ENCODE measurements around the gene SOX11.

The SOX11 gene

DNA sequence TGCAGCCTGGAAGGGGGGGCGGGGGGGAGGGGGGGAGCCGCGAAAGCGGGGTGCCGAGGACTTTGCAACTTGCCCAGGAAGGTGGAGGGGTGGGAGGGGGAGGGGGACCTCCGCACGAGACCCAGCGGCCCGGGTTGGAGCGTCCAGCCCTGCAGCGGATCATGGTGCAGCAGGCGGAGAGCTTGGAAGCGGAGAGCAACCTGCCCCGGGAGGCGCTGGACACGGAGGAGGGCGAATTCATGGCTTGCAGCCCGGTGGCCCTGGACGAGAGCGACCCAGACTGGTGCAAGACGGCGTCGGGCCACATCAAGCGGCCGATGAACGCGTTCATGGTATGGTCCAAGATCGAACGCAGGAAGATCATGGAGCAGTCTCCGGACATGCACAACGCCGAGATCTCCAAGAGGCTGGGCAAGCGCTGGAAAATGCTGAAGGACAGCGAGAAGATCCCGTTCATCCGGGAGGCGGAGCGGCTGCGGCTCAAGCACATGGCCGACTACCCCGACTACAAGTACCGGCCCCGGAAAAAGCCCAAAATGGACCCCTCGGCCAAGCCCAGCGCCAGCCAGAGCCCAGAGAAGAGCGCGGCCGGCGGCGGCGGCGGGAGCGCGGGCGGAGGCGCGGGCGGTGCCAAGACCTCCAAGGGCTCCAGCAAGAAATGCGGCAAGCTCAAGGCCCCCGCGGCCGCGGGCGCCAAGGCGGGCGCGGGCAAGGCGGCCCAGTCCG is 540 bp downstream of the SOX11 start:
- DNase-seq: no peak

- DNase-seq: no peak
Measured at GRCh38 chr2:5693287-5694201, 1.4 kb downstream of the SOX11 start.

GRCh38 chr2:5694306-5694705 is 2.1 kb downstream of the SOX11 start:
- DNase-seq: no peak

DNA sequence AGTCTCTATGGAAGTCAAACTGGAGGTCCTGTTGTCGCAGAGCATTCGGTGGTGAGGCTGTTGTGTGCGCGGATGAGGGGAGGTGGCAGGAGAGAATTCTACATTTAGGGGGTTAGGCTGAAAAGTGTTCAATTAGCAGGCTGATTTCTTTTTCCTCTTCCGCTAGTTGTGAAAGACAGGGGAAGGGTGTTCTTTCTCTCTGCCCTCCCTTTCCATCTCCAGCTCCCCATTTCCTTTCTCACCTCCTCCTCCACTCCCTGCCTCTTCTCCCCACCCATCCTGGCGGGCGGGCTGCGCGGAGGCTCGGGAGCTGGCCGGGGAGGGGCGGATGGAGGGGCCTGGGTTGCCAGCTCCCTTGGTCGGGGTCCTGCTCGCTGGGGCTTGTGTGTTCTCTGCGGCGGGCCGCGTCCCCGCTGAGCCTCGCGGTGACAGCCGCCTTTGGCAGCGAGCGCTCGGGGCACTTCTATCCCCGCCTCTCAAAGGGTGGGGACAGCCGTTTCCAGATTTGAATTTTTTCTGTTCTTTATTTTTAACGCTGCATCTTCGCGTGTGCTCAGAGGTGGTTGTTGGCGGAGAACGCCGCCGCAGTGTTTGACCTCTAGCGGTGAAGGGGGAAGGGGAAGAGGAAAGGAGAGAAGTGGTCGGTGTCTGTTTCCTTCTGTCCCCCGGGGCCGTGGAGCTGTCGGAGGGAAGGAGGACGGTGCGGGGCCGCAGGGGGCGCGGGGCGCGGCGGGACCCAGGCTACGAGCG is 3.6 kb downstream of the SOX11 start:
- DNase-seq: no peak

DNA sequence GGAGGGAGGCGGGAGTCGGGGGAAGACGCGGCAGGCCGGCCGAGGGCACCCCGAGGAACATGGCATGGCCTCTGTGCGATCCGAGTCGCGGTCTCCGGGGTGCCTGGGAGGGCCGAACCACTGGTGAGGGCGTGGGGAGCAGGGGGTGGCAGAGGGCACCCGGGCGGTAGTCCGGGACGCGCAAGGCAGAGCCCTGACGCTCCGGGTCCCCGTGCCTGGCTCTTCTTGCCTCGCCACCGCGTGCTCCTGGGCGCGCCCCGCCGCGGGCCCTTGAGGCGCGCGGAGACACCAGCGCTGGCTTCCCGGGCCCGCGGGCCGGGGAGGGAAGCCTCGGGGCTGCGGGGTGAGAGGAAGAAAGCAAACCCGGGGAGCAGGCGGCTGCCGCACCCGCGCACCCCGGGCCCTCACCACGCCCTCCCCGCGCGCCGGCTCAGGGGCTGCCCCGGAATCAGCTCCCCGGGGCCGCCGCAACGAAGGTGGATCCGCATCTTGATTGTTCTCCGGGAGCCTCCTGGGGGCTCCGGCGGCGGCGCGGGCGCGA is 4.3 kb downstream of the SOX11 start:
- no peak for DNase-seq

- no peak for DNase-seq
Measured at GRCh38 chr2:5696945-5697521, 4.8 kb downstream of the SOX11 start.

- DNase-seq: no peak
Measured at GRCh38 chr2:5697562-5697961, 5.4 kb downstream of the SOX11 start.

- no peak for DNase-seq
Measured at GRCh38 chr2:5698134-5698533, 6.0 kb downstream of the SOX11 start.

GRCh38 chr2:5699963-5700362 is 7.8 kb downstream of the SOX11 start:
- no peak for DNase-seq

GRCh38 chr2:5700551-5700950 is 8.4 kb downstream of the SOX11 start:
- DNase-seq: no peak

GRCh38 chr2:5701266-5701665 is 9.1 kb downstream of the SOX11 start:
- no peak for DNase-seq

DNA sequence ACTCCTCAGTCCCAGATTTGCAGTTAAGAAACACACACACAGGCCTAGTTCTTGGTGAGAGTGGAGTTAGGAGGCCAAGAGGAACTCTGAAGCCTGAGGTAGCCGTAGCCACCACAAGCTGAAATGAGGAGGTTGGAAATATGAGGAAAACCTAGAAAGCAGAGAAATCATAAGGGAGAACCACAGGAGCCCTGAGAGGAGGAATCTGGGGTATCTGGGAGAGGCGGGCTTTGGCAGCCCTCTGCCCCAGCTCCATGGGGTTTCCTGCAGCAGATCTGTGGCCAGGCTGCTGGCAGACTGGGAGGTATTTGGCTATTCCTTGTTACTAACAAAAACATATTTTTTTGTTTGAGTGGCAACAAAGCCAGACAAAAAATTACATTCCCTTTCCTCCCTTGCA is 11.0 kb downstream of the SOX11 start:
- DNase-seq: no peak

GRCh38 chr2:5705490-5705889 is 13.3 kb downstream of the SOX11 start:
- no peak for DNase-seq

DNA sequence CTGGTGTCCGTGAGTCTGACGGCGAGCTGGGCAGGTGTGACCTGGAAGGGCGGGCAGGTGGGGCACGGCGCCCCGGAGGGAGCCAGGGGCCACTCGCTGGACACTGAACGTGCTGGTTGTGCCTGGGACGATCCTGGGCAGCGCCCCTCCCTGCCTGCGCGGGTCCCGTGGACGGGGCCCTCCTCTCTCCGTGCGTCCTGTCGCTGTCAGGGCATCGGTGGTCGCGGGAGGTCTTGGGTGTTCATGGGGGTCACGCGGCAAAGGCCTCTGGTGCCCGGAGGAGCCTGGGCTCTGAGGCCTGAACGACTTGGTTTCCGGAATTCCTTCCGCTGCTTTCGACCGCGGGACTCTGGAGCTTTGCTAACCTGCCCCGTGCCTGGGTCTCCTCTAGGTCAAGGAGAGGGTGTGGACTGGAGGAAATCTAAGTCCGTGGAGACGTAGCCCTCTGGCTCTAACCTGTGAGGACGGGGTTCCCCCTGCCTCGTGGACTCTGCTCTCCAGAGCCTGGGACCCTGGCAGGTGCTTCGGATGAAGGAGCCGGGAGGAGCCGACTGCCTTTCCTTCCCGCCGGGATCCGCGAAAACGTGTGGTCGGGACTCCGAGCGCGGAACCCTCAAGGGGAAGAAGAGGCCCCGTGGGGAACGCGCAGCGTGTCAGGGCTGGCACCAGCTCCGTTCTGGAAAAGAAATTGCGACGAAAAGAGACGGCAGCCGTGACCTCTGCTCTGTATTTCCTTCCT is 14.7 kb downstream of the SOX11 start:
- no peak for DNase-seq

DNA sequence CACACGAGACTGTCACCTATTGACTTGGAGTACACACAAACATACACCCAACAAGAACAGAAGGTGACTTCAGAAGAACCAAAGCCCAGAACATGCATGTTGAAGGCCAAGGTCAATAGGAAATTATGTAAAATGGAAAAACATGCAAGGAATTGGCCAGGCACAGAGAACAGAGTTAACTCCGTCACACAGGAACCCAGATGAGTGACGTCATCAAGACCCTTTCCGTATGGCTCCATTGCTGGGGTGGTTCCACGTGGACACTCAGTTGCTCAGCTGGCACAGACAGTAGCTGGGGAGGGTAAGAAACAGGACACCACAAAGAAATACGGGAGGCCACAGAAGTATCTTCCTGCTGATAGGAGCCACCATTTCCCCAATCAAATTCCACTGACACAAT is 18.4 kb downstream of the SOX11 start:
- DNase-seq: no peak

- no peak for DNase-seq
Measured at GRCh38 chr2:5713101-5713500, 20.9 kb downstream of the SOX11 start.

DNA sequence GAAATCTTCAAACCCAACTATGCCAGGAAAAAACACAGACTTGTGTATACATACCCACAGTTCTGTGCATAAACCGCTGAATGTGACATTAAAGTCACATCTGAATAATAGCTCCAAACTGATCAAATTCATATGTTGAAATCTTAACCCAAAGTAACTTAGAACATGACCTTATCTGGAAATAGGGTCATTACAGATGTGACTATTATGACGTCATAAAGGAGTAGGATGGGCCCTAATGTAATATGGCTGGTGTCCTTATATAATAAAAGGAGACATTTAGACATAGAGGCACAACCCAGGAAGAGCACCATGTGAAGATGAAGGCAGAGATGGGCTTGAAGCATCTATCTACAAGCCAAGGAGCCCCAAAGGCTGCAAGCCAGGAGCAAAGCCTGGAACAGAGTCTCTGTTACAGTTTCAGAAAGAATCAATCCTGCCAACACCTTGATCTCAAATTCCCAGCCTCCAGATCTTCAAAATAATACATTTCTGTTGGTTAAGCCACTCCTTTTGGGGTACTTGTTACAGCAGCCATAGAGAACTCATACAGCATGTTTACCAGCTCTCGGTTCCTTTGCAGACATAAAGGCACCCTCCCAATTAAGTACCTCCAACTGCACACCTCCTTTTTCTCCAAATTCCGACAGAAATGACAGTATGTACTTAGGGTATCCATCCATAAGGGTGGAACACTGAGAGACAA is 27.6 kb downstream of the SOX11 start:
- DNase-seq: no peak

DNA sequence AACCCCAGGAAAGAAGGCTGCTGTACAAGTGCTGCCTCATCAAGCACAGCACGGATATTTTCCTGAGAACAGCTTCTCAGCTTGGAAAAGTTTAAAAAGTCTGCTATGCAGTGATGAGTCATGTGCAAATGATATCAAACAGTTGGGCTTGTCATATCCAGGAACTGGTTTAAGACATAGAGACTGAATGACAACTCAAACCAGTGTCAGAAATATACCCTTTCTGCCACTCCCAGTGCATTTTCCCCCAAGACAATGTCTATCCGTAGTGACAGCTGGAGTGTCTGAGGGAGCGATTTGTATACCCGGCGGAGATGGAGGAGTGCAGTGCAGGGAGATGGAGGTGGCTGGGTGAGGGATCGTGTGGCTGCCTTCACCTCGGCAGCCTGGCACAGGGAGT is 28.2 kb downstream of the SOX11 start:
- no peak for DNase-seq

GRCh38 chr2:5722236-5722635 is 30.1 kb downstream of the SOX11 start:
- no peak for DNase-seq

- DNase-seq: no peak
Measured at GRCh38 chr2:5723791-5724735, 31.9 kb downstream of the SOX11 start.

Data from activated CD4-positive, alpha-beta T cell treated with anti-CD3 and anti-CD28 coated beads for 4 hours (primary cell).